Measurements from ENCODE around the gene TMEM115.

GRCh38 chr3:50334339-50335075 lies 24.8 kb downstream of the TMEM115 start:
- TF ChIP-seq CTCF (IDR thresholded peaks at IDR 0.05) (no peak), POLR2A (IDR thresholded peaks at IDR 0.05) (no peak)

Data from heart left ventricle (tissue), 13 donors.